GM13976 (cell line): Measurements from ENCODE around the gene SPSB1.

Experiments
- DNase-seq: peaks from one replicate; pipeline ENCODE4 v3.0.0; 2012; ENCODE audit warnings: low spot score
- in situ Hi-C: fragments of 300-500 bp; cut with MboI; formaldehyde crosslinking; loops from one replicate; pipeline ENCODE4 v1.12.0; 2022; ENCODE audit warnings: low sequenced_read_pairs, mixed read lengths, inconsistent platforms; ENCODE audit not compliant: unreplicated experiment
- TF ChIP-seq, protein P1 (sequence below): IDR thresholded peaks from 2 replicates; pipeline ENCODE4 v1.5.1; 2012; ENCODE audit warnings: borderline replicate concordance, mild to moderate bottlenecking; ENCODE audit not compliant: insufficient read depth; ENCODE audit errors: extremely low read depth, missing control alignments, control extremely low read depth

The SPSB1 gene

DNA sequence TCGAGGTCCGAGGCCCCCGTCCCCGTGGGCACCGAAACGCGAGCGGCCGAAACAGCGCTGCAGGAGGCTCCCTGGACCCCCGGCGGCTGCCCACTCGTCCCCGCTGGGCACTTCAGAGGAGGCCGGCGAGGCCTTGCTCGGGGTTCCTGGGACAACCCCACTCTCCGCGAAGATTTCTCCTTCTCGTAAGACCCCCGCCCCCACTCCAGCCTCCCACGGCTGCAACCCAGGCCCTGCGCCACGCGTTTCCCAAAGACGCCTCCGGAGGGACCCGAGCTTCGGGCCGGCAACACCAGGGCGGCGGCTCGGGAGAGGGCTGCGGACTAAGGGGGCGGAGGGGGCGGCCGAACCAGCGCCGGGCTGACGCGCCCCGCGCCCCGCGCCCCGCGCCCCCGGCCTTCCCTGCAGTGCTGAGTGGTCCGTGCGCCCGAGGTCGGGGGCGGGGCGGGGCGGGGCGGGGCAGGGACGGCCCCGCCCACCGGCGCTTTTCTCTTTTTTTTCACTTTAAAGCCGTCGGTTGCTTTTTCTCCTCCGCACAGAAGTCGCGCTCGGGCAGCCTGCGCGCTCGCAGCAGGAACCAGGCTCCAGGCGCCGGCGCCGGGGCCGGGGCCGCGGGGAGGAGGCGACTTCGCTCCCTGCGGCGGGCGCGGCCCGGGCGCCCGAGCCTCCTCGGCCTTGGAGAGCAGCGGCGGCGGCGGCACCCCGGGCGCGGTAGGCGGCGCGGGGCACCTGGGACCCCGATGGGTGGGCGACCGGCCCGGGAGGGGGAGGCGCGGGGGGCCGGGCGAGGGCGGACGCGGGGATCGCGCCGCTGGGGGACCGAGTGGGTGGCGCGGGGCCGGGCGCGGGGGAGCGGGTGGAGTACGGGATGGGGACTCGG, at the start of gene SPSB1:
SPSB1 (plus strand) TSS at position 534 of the 880 bp plus-strand sequence. CDS start 62,998 bp downstream, outside the sequence.
- peak; percentile 83 for DNase-seq
- TF ChIP-seq, protein P1, sequence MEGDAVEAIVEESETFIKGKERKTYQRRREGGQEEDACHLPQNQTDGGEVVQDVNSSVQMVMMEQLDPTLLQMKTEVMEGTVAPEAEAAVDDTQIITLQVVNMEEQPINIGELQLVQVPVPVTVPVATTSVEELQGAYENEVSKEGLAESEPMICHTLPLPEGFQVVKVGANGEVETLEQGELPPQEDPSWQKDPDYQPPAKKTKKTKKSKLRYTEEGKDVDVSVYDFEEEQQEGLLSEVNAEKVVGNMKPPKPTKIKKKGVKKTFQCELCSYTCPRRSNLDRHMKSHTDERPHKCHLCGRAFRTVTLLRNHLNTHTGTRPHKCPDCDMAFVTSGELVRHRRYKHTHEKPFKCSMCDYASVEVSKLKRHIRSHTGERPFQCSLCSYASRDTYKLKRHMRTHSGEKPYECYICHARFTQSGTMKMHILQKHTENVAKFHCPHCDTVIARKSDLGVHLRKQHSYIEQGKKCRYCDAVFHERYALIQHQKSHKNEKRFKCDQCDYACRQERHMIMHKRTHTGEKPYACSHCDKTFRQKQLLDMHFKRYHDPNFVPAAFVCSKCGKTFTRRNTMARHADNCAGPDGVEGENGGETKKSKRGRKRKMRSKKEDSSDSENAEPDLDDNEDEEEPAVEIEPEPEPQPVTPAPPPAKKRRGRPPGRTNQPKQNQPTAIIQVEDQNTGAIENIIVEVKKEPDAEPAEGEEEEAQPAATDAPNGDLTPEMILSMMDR: no peak
- in situ Hi-C loops: no loop called here

DNA sequence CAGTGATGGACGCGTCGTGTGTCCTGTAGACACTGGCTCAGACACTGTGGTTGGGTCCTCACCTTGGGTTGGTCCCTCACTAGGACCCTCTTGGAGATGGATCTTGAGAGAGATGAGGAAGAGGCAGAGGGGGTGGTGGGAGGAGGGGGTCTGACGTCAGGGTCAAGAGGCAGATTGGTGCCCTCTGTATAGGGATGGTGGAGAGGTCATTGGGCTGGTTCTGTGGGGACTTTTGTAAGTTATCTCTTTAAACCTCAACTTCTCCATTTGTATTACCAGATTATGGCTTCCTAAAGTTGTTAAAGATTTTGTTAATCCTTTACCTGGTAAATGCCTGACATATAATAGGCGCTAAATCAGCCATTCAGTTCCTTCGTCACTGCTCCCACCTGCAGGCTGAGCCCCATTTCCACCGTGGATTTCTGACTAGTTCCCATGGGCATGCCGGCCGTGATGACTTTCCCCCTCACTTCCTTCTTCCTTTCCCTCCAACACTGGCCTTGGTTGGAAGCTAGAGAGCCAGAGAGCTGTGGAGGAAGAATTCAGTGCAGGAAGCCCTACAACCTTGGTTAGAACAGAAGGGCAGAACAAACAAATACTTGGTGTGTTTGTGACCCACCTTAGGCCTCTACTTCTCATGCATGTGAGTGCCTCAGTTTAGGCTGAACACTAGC, 49.5 kb upstream of the SPSB1 start:
- no peak for DNase-seq
- TF ChIP-seq, protein P1: no peak
- in situ Hi-C loops: no loop called here

DNA sequence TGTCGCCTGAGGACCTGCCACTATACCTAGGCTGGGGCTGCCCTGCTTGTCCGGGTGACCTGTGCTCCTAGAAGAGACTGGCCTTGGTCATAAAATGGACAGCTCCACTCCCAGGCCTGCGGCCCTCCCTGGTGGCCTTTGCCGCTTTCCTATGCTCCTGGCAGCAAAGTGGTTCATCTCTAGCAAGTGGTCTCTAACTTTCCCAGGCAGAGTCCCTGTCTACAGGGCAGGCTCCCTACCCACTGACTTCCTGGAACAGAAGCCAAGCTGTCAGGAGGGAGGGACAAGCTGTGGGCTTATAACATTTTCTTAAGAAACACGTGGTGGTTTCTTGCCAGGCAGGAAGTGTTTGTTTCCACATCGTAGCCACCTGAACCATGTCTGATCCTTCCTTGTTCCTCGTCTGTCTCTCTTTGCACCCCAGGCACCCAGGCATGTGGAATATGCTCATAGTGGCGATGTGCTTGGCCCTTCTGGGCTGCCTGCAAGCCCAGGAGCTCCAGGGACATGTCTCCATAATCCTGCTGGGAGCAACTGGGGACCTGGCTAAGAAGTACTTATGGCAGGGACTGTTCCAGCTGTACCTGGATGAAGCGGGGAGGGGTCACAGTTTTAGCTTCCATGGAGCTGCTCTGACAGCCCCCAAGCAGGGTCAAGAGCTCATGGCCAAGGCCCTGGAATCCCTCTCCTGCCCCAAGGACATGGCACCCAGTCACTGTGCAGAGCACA, 48.0 kb upstream of the SPSB1 start:
- in situ Hi-C loops: no loop called here
- TF ChIP-seq, protein P1: no peak
- DNase-seq: no peak

DNA sequence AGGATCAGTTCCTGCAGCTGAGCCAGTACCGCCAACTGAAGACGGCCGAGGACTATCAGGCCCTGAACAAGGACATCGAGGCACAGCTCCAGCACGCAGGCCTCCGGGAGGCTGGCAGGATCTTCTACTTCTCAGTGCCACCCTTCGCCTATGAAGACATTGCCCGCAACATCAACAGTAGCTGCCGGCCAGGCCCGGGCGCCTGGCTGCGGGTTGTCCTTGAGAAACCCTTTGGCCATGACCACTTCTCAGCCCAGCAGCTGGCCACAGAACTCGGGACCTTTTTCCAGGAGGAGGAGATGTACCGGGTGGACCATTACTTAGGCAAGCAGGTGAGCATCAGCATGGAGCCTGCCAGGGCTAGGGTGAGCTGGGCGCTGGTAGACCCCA, 47.5 kb upstream of the SPSB1 start:
- no peak for DNase-seq
- TF ChIP-seq, protein P1: no peak
- in situ Hi-C loops: no loop called here

DNA sequence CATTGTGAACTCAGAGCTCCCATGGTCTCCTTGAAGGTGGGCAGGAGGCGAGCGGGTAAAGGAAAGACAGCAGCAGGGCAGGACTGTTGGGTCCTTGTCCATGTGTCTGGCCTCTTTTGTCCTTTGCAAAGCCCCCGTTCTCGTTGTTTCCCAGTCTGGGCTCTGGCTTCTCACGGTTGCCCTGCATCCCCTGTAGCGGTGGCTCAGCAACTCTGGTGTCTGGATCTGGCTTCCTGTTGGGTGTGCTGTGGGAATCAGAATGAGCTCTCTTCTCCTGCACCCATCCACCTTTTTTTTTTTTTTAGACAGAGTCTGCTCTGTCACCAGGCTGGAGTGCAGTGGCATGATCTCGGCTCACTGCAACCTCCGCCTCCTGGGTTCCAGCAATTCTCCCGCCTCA, 47.0 kb upstream of the SPSB1 start:
- no peak for DNase-seq
- in situ Hi-C loops: no loop called here
- TF ChIP-seq, protein P1: no peak

DNA sequence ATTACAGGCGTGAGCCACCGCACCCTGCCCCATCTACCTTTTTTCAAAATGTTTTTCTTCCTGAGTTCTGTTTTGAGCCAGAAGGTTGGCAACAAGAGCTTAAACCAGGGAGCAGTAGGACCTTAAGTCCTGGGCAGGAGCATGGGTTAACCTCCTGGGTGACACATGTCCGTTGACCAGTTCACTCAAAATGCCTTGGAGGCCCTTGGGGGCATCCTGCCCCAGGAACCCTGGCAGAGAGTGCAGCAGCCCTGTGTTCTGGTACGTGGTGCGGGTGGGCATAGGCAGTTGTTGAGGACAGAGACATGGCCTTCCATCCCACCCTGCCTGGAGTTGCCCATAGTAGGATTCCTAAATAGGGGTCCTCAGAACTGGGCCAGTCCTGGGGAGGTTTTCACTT, 46.5 kb upstream of the SPSB1 start:
- in situ Hi-C loops: no loop called here
- no peak for DNase-seq
- TF ChIP-seq, protein P1: no peak
